ENCODE measurements around the gene OR10D3.

The OR10D3 gene

GRCh38 chr11:124225471-124225870 is 42.3 kb downstream of the OR10D3 start:
- DNase-seq (ENCODE audit: extremely low read depth, low read depth), result no peak
- TF ChIP-seq CTCF (IDR thresholded peaks at IDR 0.05; ENCODE audit: low read depth, low read length), result no peak

GRCh38 chr11:124233376-124233775 is 50.2 kb downstream of the OR10D3 start:
- DNase-seq (ENCODE audit: extremely low read depth, low read depth), result no peak
- TF ChIP-seq CTCF (IDR thresholded peaks at IDR 0.05; ENCODE audit: low read depth, low read length), result no peak

Data from AG09319 (cell line).